D341Med (cell line): Measurements from ENCODE around the gene RYR2.

Experiments
- DNase-seq: peaks from one replicate; pipeline ENCODE4 v3.0.0; 2012; ENCODE audit warnings: low spot score

The RYR2 gene

GRCh38 chr1:237041795-237042525 is at the start of gene RYR2:
RYR2 (plus strand) TSS chr1:237042184; CDS start chr1:237042522, 338 bp downstream.
- peak; percentile 93 for DNase-seq

- DNase-seq: no peak
Observed at GRCh38 chr1:236992449-236992848, 49.5 kb upstream of the RYR2 start.

- DNase-seq: no peak
Observed at GRCh38 chr1:236994450-236994849, 47.5 kb upstream of the RYR2 start.

- no peak for DNase-seq
Observed at GRCh38 chr1:236997361-236997760, 44.6 kb upstream of the RYR2 start.

GRCh38 chr1:236997882-236998281 is 44.1 kb upstream of the RYR2 start:
- DNase-seq: no peak

- no peak for DNase-seq
Observed at GRCh38 chr1:236998546-236998945, 43.4 kb upstream of the RYR2 start.

GRCh38 chr1:237000191-237000590 is 41.8 kb upstream of the RYR2 start:
- DNase-seq: no peak

- no peak for DNase-seq
Observed at GRCh38 chr1:237003516-237003915, 38.5 kb upstream of the RYR2 start.

- DNase-seq: no peak
Observed at GRCh38 chr1:237004116-237004515, 37.9 kb upstream of the RYR2 start, which contains the start of gene MT1HL1. MT1HL1 (minus strand) TSS chr1:237004441; CDS start chr1:237004372, 69 bp downstream.

- DNase-seq: no peak
Observed at GRCh38 chr1:237005674-237006073, 36.3 kb upstream of the RYR2 start.

- no peak for DNase-seq
Observed at GRCh38 chr1:237007147-237007881, 34.7 kb upstream of the RYR2 start.

- no peak for DNase-seq
Observed at GRCh38 chr1:237009611-237010010, 32.4 kb upstream of the RYR2 start.

- no peak for DNase-seq
Observed at GRCh38 chr1:237011432-237011831, 30.6 kb upstream of the RYR2 start.

GRCh38 chr1:237012361-237012760 is 29.6 kb upstream of the RYR2 start:
- no peak for DNase-seq

GRCh38 chr1:237012788-237013383 is 29.1 kb upstream of the RYR2 start:
- no peak for DNase-seq

GRCh38 chr1:237013608-237014007 is 28.4 kb upstream of the RYR2 start:
- DNase-seq: no peak

- DNase-seq: no peak
Observed at GRCh38 chr1:237016626-237017025, 25.4 kb upstream of the RYR2 start.

GRCh38 chr1:237018896-237019295 is 23.1 kb upstream of the RYR2 start:
- DNase-seq: no peak

GRCh38 chr1:237025358-237026074 is 16.5 kb upstream of the RYR2 start:
- DNase-seq: no peak

- no peak for DNase-seq
Observed at GRCh38 chr1:237029240-237029639, 12.7 kb upstream of the RYR2 start.

- DNase-seq: no peak
Observed at GRCh38 chr1:237029850-237030535, 12.0 kb upstream of the RYR2 start.

- DNase-seq: no peak
Observed at GRCh38 chr1:237031480-237031879, 10.5 kb upstream of the RYR2 start.
